Ectodermal cell (in vitro differentiated cells): ENCODE measurements around the gene SPINDOC.
A peak's percentile ranks its signal among the peaks of the same experiment; 100 is the strongest.
"Not testable (repeated sequence)": the region's sequence is repeated elsewhere in the genome, so short reads cannot be mapped to it uniquely, and the experiment has no call there.

Source experiments
- H3K27ac ChIP-seq: 2 replicates; pipeline ENCODE4 v1.7.0; 2013; ENCODE audit warnings: mild to moderate bottlenecking, low read depth, low read length; ENCODE audit not compliant: insufficient read depth, poor library complexity, severe bottlenecking
- H3K27me3 ChIP-seq: 2 replicates; pipeline ENCODE4 v1.7.0; 2013; ENCODE audit warnings: mild to moderate bottlenecking, low read length; ENCODE audit not compliant: insufficient read depth, control insufficient read depth, poor library complexity, severe bottlenecking
- H3K36me3 ChIP-seq: one replicate; pipeline ENCODE4 v1.7.0; 2013; ENCODE audit warnings: low read length; ENCODE audit not compliant: control insufficient read depth, insufficient read depth
- H3K4me1 ChIP-seq: one replicate; pipeline ENCODE4 v1.7.0; 2013; ENCODE audit warnings: low read length; ENCODE audit not compliant: control insufficient read depth, insufficient read depth
- H3K4me3 ChIP-seq: 2 replicates; pipeline ENCODE4 v1.7.0; 2013; ENCODE audit warnings: low read depth, low read length, control low read depth; ENCODE audit not compliant: insufficient read depth
- H3K9me3 ChIP-seq: 2 replicates; pipeline ENCODE4 v1.7.0; 2013; ENCODE audit warnings: mild to moderate bottlenecking, low read length, moderate library complexity; ENCODE audit not compliant: control insufficient read depth
- WGBS, 2 experiments: methylation state at CpG; one replicate each; pipeline ENCODE4 v1.1.7; 2013; ENCODE audit warnings: missing lambda C conversion rate in 2 of 2; 5-methylcytosine and 5-hydroxymethylcytosine counted together

The SPINDOC gene

GRCh38 chr11:63768237-63769041 is 44.8 kb upstream of the SPINDOC start, which contains the start of gene ZFTA:
Gene ZFTA, minus strand, starts transcription at chr11:63768775. Its CDS starts 153 bp downstream, at chr11:63768622.
- H3K27me3 ChIP-seq = peaks cover 19% of the 10 kb centered on the region
- H3K4me3 ChIP-seq = peak within 1 kb of the TSS; percentile 80
- peak within 1 kb of the TSS; percentile 88 for H3K27ac ChIP-seq
- no peaks in the 10 kb centered on the region for H3K9me3 ChIP-seq
- H3K36me3 ChIP-seq = no peaks in the 10 kb centered on the region
- peaks cover 38% of the 10 kb centered on the region for H3K4me1 ChIP-seq
- 0% methylated on average over 113 of the region's 113 CpGs for WGBS, 2 experiments

GRCh38 chr11:63769042-63769713 is 44.1 kb upstream of the SPINDOC start:
- Histone ChIP-seq H3K4me3 (peak overlapping the region; percentile 80), H3K27me3 (peaks cover 19% of the 10 kb centered on the region), H3K4me1 (peaks cover 36% of the 10 kb centered on the region), H3K27ac (peak overlapping the region; percentile 72), H3K36me3 (no peaks in the 10 kb centered on the region), H3K9me3 (no peaks in the 10 kb centered on the region)
- WGBS, 2 experiments = 0 to 1% methylated on average over 82 of the region's 82 CpGs

GRCh38 chr11:63769714-63770455 is 43.4 kb upstream of the SPINDOC start:
- Histone ChIP-seq H3K27me3 (peaks cover 19% of the 10 kb centered on the region), H3K36me3 (no peaks in the 10 kb centered on the region), H3K9me3 (no peaks in the 10 kb centered on the region), H3K4me3 (peak overlapping the region; percentile 80), H3K4me1 (peaks cover 29% of the 10 kb centered on the region), H3K27ac (no peak overlapping the region)
- WGBS, 2 experiments = 7 to 8% methylated on average over 35 of the region's 35 CpGs

- no peak overlapping the region for H3K4me3 ChIP-seq
- H3K4me1 ChIP-seq = peaks cover 26% of the 10 kb centered on the region
- peaks cover 19% of the 10 kb centered on the region for H3K27me3 ChIP-seq
- H3K27ac ChIP-seq = no peak overlapping the region
- no peaks in the 10 kb centered on the region for H3K9me3 ChIP-seq
- no peaks in the 10 kb centered on the region for H3K36me3 ChIP-seq
- WGBS, 2 experiments = 80 to 81% methylated on average over 7 of the region's 7 CpGs
These were observed 42.5 kb upstream of the SPINDOC start for GRCh38 chr11:63770763-63771162.

- H3K4me1 ChIP-seq = peaks cover 15% of the 10 kb centered on the region
- not testable (repeated sequence) for H3K4me3 ChIP-seq, H3K27ac ChIP-seq, H3K36me3 ChIP-seq, H3K9me3 ChIP-seq
- WGBS, 2 experiments = 68 to 80% methylated on average over 2 of the region's 2 CpGs
- H3K27me3 ChIP-seq = peaks cover 19% of the 10 kb centered on the region
These were observed 41.4 kb upstream of the SPINDOC start for GRCh38 chr11:63771741-63772318.

- no peak overlapping the region for H3K27ac ChIP-seq
- no peaks in the 10 kb centered on the region for H3K9me3 ChIP-seq
- no peaks in the 10 kb centered on the region for H3K36me3 ChIP-seq
- no peak overlapping the region for H3K4me3 ChIP-seq
- peaks cover 10% of the 10 kb centered on the region for H3K27me3 ChIP-seq
- WGBS, 2 experiments = 95 to 96% methylated on average over 3 of the region's 3 CpGs
- peaks cover 6% of the 10 kb centered on the region for H3K4me1 ChIP-seq
These were observed 38.1 kb upstream of the SPINDOC start for GRCh38 chr11:63775191-63775590.

GRCh38 chr11:63779039-63779438 is 34.2 kb upstream of the SPINDOC start:
- Histone ChIP-seq H3K27ac (no peak overlapping the region), H3K9me3 (no peaks in the 10 kb centered on the region), H3K4me1 (peaks cover 3% of the 10 kb centered on the region), H3K4me3 (no peak overlapping the region), H3K36me3 (no peaks in the 10 kb centered on the region), H3K27me3 (no peaks in the 10 kb centered on the region)
- WGBS, 2 experiments = 91 to 100% methylated on average over 2 of the region's 2 CpGs

- Histone ChIP-seq H3K27me3 (no peaks in the 10 kb centered on the region), H3K4me3 (no peak overlapping the region), H3K27ac (no peak overlapping the region), H3K4me1 (peaks cover 8% of the 10 kb centered on the region), H3K36me3 (no peaks in the 10 kb centered on the region), H3K9me3 (no peaks in the 10 kb centered on the region)
- WGBS, 2 experiments = 93 to 94% methylated on average over 6 of the region's 6 CpGs
These were observed 30.5 kb upstream of the SPINDOC start for GRCh38 chr11:63782749-63783148.

GRCh38 chr11:63783925-63784592 is 29.2 kb upstream of the SPINDOC start:
- no peak overlapping the region for H3K4me3 ChIP-seq
- H3K27me3 ChIP-seq = no peaks in the 10 kb centered on the region
- no peaks in the 10 kb centered on the region for H3K36me3 ChIP-seq
- peaks cover 8% of the 10 kb centered on the region for H3K4me1 ChIP-seq
- WGBS, 2 experiments = 46 to 47% methylated on average over 7 of the region's 7 CpGs
- H3K27ac ChIP-seq = no peak overlapping the region
- H3K9me3 ChIP-seq = no peaks in the 10 kb centered on the region
